Neutrophil (primary cell): Measurements from ENCODE around the gene PTPRJ.
A peak's percentile ranks its signal among the peaks of the same experiment; 100 is the strongest.

Source experiments
- H3K27ac ChIP-seq: fragments of 200-600 bp; sonication (generic); 2 replicates; pipeline ENCODE4 v1.5.1; 2016; ENCODE audit warnings: mild to moderate bottlenecking, moderate library complexity
- H3K27me3 ChIP-seq: fragments of 200-600 bp; sonication (generic); 2 replicates; pipeline ENCODE4 v1.6.0; 2016; ENCODE audit warnings: mild to moderate bottlenecking
- H3K36me3 ChIP-seq: fragments of 200-600 bp; sonication (generic); 2 replicates; pipeline ENCODE4 v1.5.1; 2017
- H3K4me1 ChIP-seq, 2 experiments: fragments of 200-600 bp in 1 of 2; sonication (generic) in 1 of 2; 1 replicate in 1 of 2; 2 replicates in 1 of 2; pipeline versions ENCODE4 v1.5.1 to v1.6.1; 2013 to 2016; ENCODE audit warnings: low read depth in 1 of 2, low read length in 1 of 2, mild to moderate bottlenecking in 1 of 2, moderate library complexity in 1 of 2; ENCODE audit not compliant: control insufficient read depth in 1 of 2, insufficient read depth in 1 of 2
- H3K4me3 ChIP-seq, 2 experiments: fragments of 200-600 bp in 1 of 2; sonication (generic) in 1 of 2; 1 replicate in 1 of 2; 2 replicates in 1 of 2; pipeline ENCODE4 v1.5.1; 2013 to 2016; ENCODE audit warnings: low read depth in 1 of 2, low read length in 1 of 2, mild to moderate bottlenecking in 1 of 2, moderate library complexity in 1 of 2
- H3K9me3 ChIP-seq: fragments of 200-600 bp; sonication (generic); 2 replicates; pipeline ENCODE4 v1.5.1; 2016
- CTCF ChIP-seq: fragments of 200-600 bp; sonication (generic); IDR thresholded peaks from 2 replicates; pipeline ENCODE4 v1.5.1; 2016; ENCODE audit warnings: antibody characterized with exemption

PTPRJ gene

GRCh38 chr11:48111891-48112290, 131.5 kb downstream of the PTPRJ start:
- H3K9me3 ChIP-seq: no peaks in the 10 kb centered on the region
- H3K27me3 ChIP-seq: no peaks in the 10 kb centered on the region
- TF ChIP-seq CTCF: no peak
- H3K4me3 ChIP-seq: no peak overlapping the region
- peaks cover 36 to 38% of the 10 kb centered on the region in 2 experiments for H3K4me1 ChIP-seq
- H3K36me3 ChIP-seq: peaks cover 16% of the 10 kb centered on the region
- peak overlapping the region; percentile 11 for H3K27ac ChIP-seq

DNA sequence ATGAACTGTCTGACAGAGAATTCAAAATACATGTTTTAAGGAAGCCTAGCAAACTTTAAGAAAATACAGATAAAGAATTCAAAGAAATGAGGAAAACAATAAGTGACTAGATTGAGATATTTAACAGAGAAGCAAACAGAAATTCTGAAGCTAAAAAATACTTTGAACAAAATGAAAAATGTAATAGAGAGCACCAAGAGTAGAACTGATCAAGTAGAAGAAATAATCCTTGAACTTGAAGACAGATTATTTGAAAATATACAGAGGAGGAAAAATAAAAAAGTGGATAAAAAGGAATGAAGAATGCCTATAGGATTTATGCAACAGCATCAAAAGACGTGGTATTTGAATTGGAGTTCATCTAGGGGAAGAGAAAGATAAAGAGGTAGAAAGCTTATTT, 134.4 kb downstream of the PTPRJ start:
- no peak for TF ChIP-seq CTCF
- no peak overlapping the region for H3K4me3 ChIP-seq

DNA sequence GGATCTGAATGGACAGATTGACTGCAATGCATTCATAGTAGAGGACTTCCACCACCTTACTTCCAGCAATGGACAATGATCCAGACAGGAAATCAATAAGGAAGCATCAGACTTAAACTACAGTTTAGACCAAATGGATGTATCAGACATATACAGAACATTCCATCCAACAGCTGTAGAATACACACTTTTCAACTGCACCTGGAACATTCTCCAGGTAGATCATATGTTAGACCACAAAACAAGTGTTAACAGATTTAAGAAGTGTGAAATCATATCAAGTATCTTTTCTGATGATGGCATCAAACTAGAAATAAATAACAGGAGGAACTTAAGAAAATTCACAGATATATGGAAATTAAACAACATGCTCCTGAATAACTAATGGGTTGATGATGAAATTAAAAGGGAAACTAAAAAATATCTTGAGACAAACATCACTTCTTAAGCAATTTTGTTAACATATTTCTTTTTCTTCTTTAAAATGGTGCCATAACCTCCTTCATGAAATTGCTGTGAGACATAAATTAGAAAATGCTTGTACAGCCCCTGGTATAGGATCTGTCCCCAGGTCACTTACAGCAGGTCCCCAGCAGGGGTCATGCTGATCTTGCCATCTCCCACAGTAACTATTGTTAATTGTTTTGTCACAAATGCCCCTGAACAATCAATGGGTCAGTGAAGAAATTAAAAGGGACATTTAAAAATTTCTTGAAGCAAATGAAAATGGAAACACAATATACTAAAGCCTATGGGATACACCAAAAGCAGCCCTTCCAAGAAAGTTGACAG, 136.3 kb downstream of the PTPRJ start:
- H3K27ac ChIP-seq: no peak overlapping the region
- H3K4me3 ChIP-seq: no peak overlapping the region
- no peaks in the 10 kb centered on the region for H3K9me3 ChIP-seq
- H3K27me3 ChIP-seq: no peaks in the 10 kb centered on the region
- no peaks in the 10 kb centered on the region for H3K4me1 ChIP-seq
- no peak for TF ChIP-seq CTCF
- peaks cover 49% of the 10 kb centered on the region for H3K36me3 ChIP-seq

More for the DNA sequence above, 134.4 kb downstream of the PTPRJ start:
- Histone ChIP-seq H3K27me3 (no peaks in the 10 kb centered on the region), H3K4me1 (peaks cover 7 to 9% of the 10 kb centered on the region in 2 experiments), H3K9me3 (no peaks in the 10 kb centered on the region), H3K36me3 (peaks cover 33% of the 10 kb centered on the region), H3K27ac (no peak overlapping the region)

DNA sequence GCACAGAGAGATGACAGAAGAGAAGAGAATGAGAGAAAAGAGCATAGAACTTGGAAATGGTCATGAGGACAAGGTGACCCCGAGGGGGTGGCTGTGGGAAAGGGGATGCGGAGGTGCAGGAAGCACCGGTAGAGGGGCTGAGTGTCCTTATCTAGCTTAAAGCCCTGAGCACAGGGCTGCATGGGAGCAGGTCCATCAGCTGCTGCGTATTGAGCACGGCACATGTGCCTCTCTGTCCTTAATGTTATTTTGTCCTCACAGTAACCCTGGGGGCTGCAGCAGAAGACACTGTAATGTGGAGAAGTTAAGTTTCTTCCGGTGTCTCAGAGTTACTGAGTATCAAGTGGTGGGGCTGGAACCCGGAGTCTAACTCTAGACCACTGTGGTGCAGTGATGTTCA, 141.9 kb downstream of the PTPRJ start:
- H3K27ac ChIP-seq: no peak overlapping the region
- H3K4me3 ChIP-seq: no peak overlapping the region
- no peak for TF ChIP-seq CTCF
- no peaks in the 10 kb centered on the region for H3K27me3 ChIP-seq
- peaks cover 90% of the 10 kb centered on the region for H3K36me3 ChIP-seq
- H3K4me1 ChIP-seq: no peaks in the 10 kb centered on the region
- no peaks in the 10 kb centered on the region for H3K9me3 ChIP-seq

DNA sequence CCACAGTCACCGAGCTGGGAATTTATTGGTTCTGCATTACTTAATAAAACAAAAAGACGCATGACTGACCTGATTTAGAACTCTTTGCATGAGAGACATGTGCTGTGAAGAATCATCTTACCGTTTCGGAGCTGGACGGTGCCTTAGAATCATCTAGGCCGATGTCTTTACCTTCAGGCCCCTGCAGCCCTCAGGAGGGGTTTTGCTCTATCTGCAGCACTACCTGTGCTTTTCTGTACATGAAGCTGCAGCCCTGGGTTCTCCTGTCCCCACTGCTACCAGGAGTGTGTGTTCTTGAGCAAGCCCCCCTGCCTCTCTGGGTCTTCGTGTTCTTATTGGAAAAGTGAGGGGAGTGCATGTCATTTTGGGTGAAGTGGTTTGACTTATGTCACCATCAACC, 142.3 kb downstream of the PTPRJ start:
- Histone ChIP-seq H3K4me1 (no peaks in the 10 kb centered on the region), H3K27me3 (no peaks in the 10 kb centered on the region), H3K27ac (no peak overlapping the region), H3K36me3 (peaks cover 94% of the 10 kb centered on the region), H3K9me3 (no peaks in the 10 kb centered on the region), H3K4me3 (no peak overlapping the region)
- TF ChIP-seq CTCF: no peak
